ENCODE data around the gene COQ7. TPM values are rescaled to one million over a fixed set of nuclear protein-coding genes. Genes with fewer than 3 reads are reported as not detected.

The COQ7 gene
- total RNA-seq, 2 donors from 2014 or later: 31.1 to 32.4 TPM

DNA sequence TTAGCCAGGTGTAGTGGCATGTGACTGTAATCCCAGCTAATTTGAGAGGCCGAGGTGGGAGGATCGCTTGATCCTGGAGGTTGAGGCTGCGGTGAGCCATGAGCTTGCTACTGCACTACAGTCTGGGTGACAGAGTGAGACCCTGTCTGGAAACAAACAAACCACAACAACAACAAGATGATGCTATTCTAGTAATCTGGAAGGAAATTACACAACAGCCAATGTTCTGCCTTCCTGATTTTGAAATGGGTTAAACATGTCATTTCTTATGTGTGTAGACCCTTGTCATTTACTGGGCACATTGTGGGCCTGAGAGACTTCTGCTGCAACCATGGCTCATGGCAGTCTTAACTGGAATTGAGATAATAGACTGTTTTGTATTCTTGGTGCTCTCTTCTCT lies 5.9 kb downstream of the COQ7 start:
- Histone ChIP-seq H3K4me3 (no peak overlapping the region), H3K27me3 (replicated peaks; ENCODE audit: insufficient read depth) (no peaks in the 10 kb centered on the region), H3K36me3 (no peaks in the 10 kb centered on the region), H3K4me1 (replicated peaks) (no peaks in the 10 kb centered on the region), H3K27ac (no peak overlapping the region), H3K9me3 (no peaks in the 10 kb centered on the region)
- DNase-seq (ENCODE audit: low spot score): no peak
- TF ChIP-seq POLR2AphosphoS5 (IDR thresholded peaks at IDR 0.05) (no peak), CTCF (IDR thresholded peaks at IDR 0.05) (no peak), POLR2A (IDR thresholded peaks at IDR 0.05) (no peak)
- intact Hi-C loops (cut with DNase I): loop anchor here (5.0 kb wide), 2 partner anchors 39 to 91 kb away; partner anchors contain the start of genes ITPRIPL2 and TMC7
- WGBS: 94% methylated on average over 3 of the region's 3 CpGs

- no peaks in the 10 kb centered on the region for H3K36me3 ChIP-seq
- no peak overlapping the region for H3K4me3 ChIP-seq
- peak overlapping the region in 1 of 2 donors; percentile 34 for H3K27ac ChIP-seq
- no peaks in the 10 kb centered on the region for H3K27me3 ChIP-seq (replicated peaks; ENCODE audit: insufficient read depth)
- no peaks in the 10 kb centered on the region for H3K9me3 ChIP-seq
- no peak for DNase-seq (ENCODE audit: low spot score)
- intact Hi-C loops (cut with DNase I): loop anchor here (5.0 kb wide), 2 partner anchors 38 to 92 kb away; partner anchors contain the start of genes ITPRIPL2 and TMC7
- no peak for TF ChIP-seq CTCF (IDR thresholded peaks at IDR 0.05)
- TF ChIP-seq POLR2A (IDR thresholded peaks at IDR 0.05): no peak
- no peak for TF ChIP-seq POLR2AphosphoS5 (IDR thresholded peaks at IDR 0.05)
- no peaks in the 10 kb centered on the region for H3K4me1 ChIP-seq (replicated peaks)
- WGBS: 59% methylated on average over 7 of the region's 7 CpGs
These were observed 6.4 kb downstream of the COQ7 start for GRCh38 chr16:19073863-19074262.

DNA sequence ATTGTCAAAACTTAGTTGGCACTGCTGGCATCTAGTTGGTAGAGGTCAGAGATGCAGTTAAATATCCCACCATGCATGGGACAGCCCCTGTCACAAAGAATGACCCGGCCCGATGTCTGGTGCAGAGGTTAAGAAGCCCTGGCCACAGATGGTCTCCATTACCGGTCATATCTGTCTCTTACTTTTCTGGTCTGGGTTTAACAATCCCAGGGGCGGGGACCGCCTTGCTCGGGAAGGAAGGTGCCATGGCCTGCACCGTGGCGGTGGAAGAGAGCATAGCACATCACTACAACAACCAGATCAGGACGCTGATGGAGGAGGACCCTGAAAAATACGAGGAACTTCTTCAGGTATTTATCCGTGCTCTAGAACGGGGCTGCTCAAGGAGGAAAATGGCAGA lies 8.1 kb downstream of the COQ7 start:
- no peak for DNase-seq (ENCODE audit: low spot score)
- no peak overlapping the region for H3K27ac ChIP-seq
- no peak for TF ChIP-seq CTCF (IDR thresholded peaks at IDR 0.05)
- TF ChIP-seq POLR2A (IDR thresholded peaks at IDR 0.05): no peak
- no peak for TF ChIP-seq POLR2AphosphoS5 (IDR thresholded peaks at IDR 0.05)
- 95% methylated on average over 12 of the region's 12 CpGs for WGBS
- no peaks in the 10 kb centered on the region for H3K9me3 ChIP-seq
- H3K4me3 ChIP-seq: no peak overlapping the region
- H3K4me1 ChIP-seq (replicated peaks): no peaks in the 10 kb centered on the region
- intact Hi-C loops (cut with DNase I): no loop called here
- H3K36me3 ChIP-seq: no peaks in the 10 kb centered on the region
- H3K27me3 ChIP-seq (replicated peaks; ENCODE audit: insufficient read depth): no peaks in the 10 kb centered on the region

- H3K36me3 ChIP-seq: no peaks in the 10 kb centered on the region
- H3K4me1 ChIP-seq (replicated peaks): no peaks in the 10 kb centered on the region
- WGBS: 42% methylated on average over 6 of the region's 6 CpGs
- intact Hi-C loops (cut with DNase I): no loop called here
- TF ChIP-seq POLR2A (IDR thresholded peaks at IDR 0.05): no peak
- TF ChIP-seq POLR2AphosphoS5 (IDR thresholded peaks at IDR 0.05): peak; percentile 85
- no peak for TF ChIP-seq CTCF (IDR thresholded peaks at IDR 0.05)
- H3K4me3 ChIP-seq: no peak overlapping the region
- H3K9me3 ChIP-seq: no peaks in the 10 kb centered on the region
- peak; percentile 53 for DNase-seq (ENCODE audit: low spot score)
- no peaks in the 10 kb centered on the region for H3K27me3 ChIP-seq (replicated peaks; ENCODE audit: insufficient read depth)
- H3K27ac ChIP-seq: peak overlapping the region in 1 of 2 donors; percentile 53
These were observed 10.5 kb downstream of the COQ7 start for GRCh38 chr16:19077879-19078278.

GRCh38 chr16:19083670-19084069 lies 16.3 kb downstream of the COQ7 start:
- WGBS: 14% methylated on average over 1 of the region's 1 CpG
- Histone ChIP-seq H3K9me3 (no peaks in the 10 kb centered on the region), H3K27ac (peak overlapping the region in 1 of 2 donors; percentile 46), H3K4me1 (replicated peaks) (no peaks in the 10 kb centered on the region), H3K4me3 (no peak overlapping the region), H3K36me3 (no peaks in the 10 kb centered on the region), H3K27me3 (replicated peaks; ENCODE audit: insufficient read depth) (no peaks in the 10 kb centered on the region)
- intact Hi-C loops (cut with DNase I): loop anchor here (10.0 kb wide), 1 partner anchor 51 kb away; no protein-coding TSS in a partner anchor
- no peak for DNase-seq (ENCODE audit: low spot score)
- TF ChIP-seq POLR2A (IDR thresholded peaks at IDR 0.05) (no peak), POLR2AphosphoS5 (IDR thresholded peaks at IDR 0.05) (peak; percentile 31), CTCF (IDR thresholded peaks at IDR 0.05) (no peak)

Data from prostate gland (tissue), 2 donors.